WTC11 (cell line): ENCODE data around the gene PGLYRP2. TPM values are rescaled to one million over a fixed set of nuclear protein-coding genes. Genes with fewer than 3 reads are reported as not detected.

Experiments used
- ATAC-seq: fragments of 200-7000 bp; cut with Tn5 transposase; 2 replicates; pipeline ENCODE4 v1.10.0; 2021; ENCODE audit warnings: mild to moderate bottlenecking, moderate library complexity
- CTCF ChIA-PET: fragments of 300-600 bp; sonication (Branson Sonifier 250); formaldehyde crosslinking; loops from one replicate; lab custom pipeline; 2021; ENCODE audit warnings: antibody characterized with exemption; lab: Charles Lee
- POLR2A ChIA-PET: fragments of 350-600 bp; sonication (Branson Sonifier 250); formaldehyde crosslinking; loops from one replicate; lab custom pipeline; 2021; ENCODE audit warnings: antibody characterized with exemption; lab: Charles Lee
- DNase-seq: peaks from one replicate; pipeline ENCODE4 v3.0.0; 2021; ENCODE audit warnings: low spot score
- H3K27ac Mint-ChIP-seq: 2 replicates; pipeline ENCODE4 v1.8.0; 2021; ENCODE audit warnings: mixed read lengths
- H3K27me3 Mint-ChIP-seq: 2 replicates; pipeline ENCODE4 v1.8.0; 2021; ENCODE audit warnings: low read depth, mild to moderate bottlenecking, moderate library complexity, mixed read lengths
- H3K36me3 Mint-ChIP-seq: 2 replicates; pipeline ENCODE4 v1.8.0; 2021; ENCODE audit warnings: mixed read lengths
- H3K4me1 Mint-ChIP-seq: 2 replicates; pipeline ENCODE4 v1.8.0; 2022; ENCODE audit warnings: mixed read lengths
- H3K4me3 Mint-ChIP-seq: 2 replicates; pipeline ENCODE4 v1.8.0; 2021; ENCODE audit warnings: mild to moderate bottlenecking, moderate library complexity, mixed read lengths
- H3K9me3 Mint-ChIP-seq: 2 replicates; pipeline ENCODE4 v1.8.0; 2021; ENCODE audit warnings: mixed read lengths
- ESRRA ChIP-seq: sonication (generic); formaldehyde crosslinking; IDR thresholded peaks from 2 replicates; pipeline ENCODE4 v1.8.1; 2022; ENCODE audit warnings: mild to moderate bottlenecking, missing genetic modification reagents, borderline replicate concordance
- ETV6 ChIP-seq: sonication (generic); formaldehyde crosslinking; IDR thresholded peaks from 2 replicates; pipeline ENCODE4 v1.8.1; 2022; ENCODE audit warnings: mild to moderate bottlenecking, missing genetic modification reagents
- GABPB1 ChIP-seq: sonication (generic); formaldehyde crosslinking; IDR thresholded peaks from 2 replicates; pipeline ENCODE4 v1.8.1; 2023; ENCODE audit warnings: mild to moderate bottlenecking, missing genetic modification reagents
- HMGA2 ChIP-seq: fragments of 250-450 bp; sonication (Bioruptor Pico); IDR thresholded peaks from 2 replicates; pipeline ENCODE4 v1.4.0; 2021; ENCODE audit warnings: mild to moderate bottlenecking, moderate library complexity
- JUN ChIP-seq: sonication (generic); formaldehyde crosslinking; IDR thresholded peaks from 2 replicates; pipeline ENCODE4 v1.8.0; 2023; ENCODE audit warnings: mild to moderate bottlenecking, missing genetic modification reagents
- MYBL2 ChIP-seq: sonication (generic); formaldehyde crosslinking; IDR thresholded peaks from 2 replicates; pipeline ENCODE4 v1.8.1; 2023; ENCODE audit warnings: mild to moderate bottlenecking, moderate library complexity, missing genetic modification reagents
- NR1H2 ChIP-seq: sonication (generic); formaldehyde crosslinking; IDR thresholded peaks from 2 replicates; pipeline ENCODE4 v1.9.0; 2021; ENCODE audit warnings: mild to moderate bottlenecking, moderate library complexity, missing genetic modification reagents
- PRRX2 ChIP-seq: fragments of 250-450 bp; sonication (Bioruptor Pico); IDR thresholded peaks from 2 replicates; pipeline ENCODE4 v1.8.0; 2021; ENCODE audit warnings: mild to moderate bottlenecking
- SMAD3 ChIP-seq: sonication (generic); formaldehyde crosslinking; IDR thresholded peaks from 2 replicates; pipeline ENCODE4 v1.8.0; 2022; ENCODE audit warnings: missing genetic modification reagents, mild to moderate bottlenecking, borderline replicate concordance
- SOX15 ChIP-seq: fragments of 250-450 bp; sonication (Bioruptor Pico); IDR thresholded peaks from 2 replicates; pipeline ENCODE4 v1.9.0; 2021; ENCODE audit warnings: mild to moderate bottlenecking
- SP1 ChIP-seq: sonication (generic); formaldehyde crosslinking; conservative IDR thresholded peaks from 2 replicates; pipeline ENCODE4 v1.8.1; 2022; ENCODE audit warnings: missing genetic modification reagents
- TEAD1 ChIP-seq: sonication (generic); formaldehyde crosslinking; IDR thresholded peaks from 2 replicates; pipeline ENCODE4 v1.8.0; 2022; ENCODE audit warnings: mild to moderate bottlenecking, missing genetic modification reagents
- TP53 ChIP-seq: sonication (generic); formaldehyde crosslinking; IDR thresholded peaks from 2 replicates; pipeline ENCODE4 v1.8.1; 2023; ENCODE audit warnings: mild to moderate bottlenecking, missing genetic modification reagents
- ZBTB21 ChIP-seq: sonication (generic); formaldehyde crosslinking; IDR thresholded peaks from 2 replicates; pipeline ENCODE4 v1.8.1; 2023; ENCODE audit warnings: mild to moderate bottlenecking, missing genetic modification reagents, borderline replicate concordance
- ZNF121 ChIP-seq: sonication (generic); formaldehyde crosslinking; IDR thresholded peaks from 2 replicates; pipeline ENCODE4 v1.8.0; 2023; ENCODE audit warnings: missing genetic modification reagents
- total RNA-seq: library from RNA; stranded (reverse); gene quantifications from 3 replicates; pipeline ENCODE4 v1.2.3, GENCODE V29; 2021
- TF ChIP-seq, protein P1 (sequence below): sonication (generic); formaldehyde crosslinking; IDR thresholded peaks from 2 replicates; pipeline ENCODE4 v1.8.0; 2022; ENCODE audit warnings: mild to moderate bottlenecking, missing genetic modification reagents
- TF ChIP-seq, protein P2 (sequence below): sonication (generic); formaldehyde crosslinking; IDR thresholded peaks from 2 replicates; pipeline ENCODE4 v1.8.0; 2023; ENCODE audit warnings: missing genetic modification reagents, mild to moderate bottlenecking, borderline replicate concordance
- TF ChIP-seq, protein P3 (sequence below): sonication (generic); formaldehyde crosslinking; IDR thresholded peaks from 2 replicates; pipeline ENCODE4 v1.8.0; 2023; ENCODE audit warnings: mild to moderate bottlenecking, missing genetic modification reagents
- TF ChIP-seq, protein P4 (sequence below): sonication (generic); formaldehyde crosslinking; IDR thresholded peaks from 2 replicates; pipeline ENCODE4 v1.8.0; 2022; ENCODE audit warnings: mild to moderate bottlenecking, missing genetic modification reagents
- TF ChIP-seq, protein P5 (sequence below): sonication (generic); formaldehyde crosslinking; IDR thresholded peaks from 2 replicates; pipeline ENCODE4 v1.8.1; 2022; ENCODE audit warnings: missing genetic modification reagents, borderline replicate concordance

The PGLYRP2 gene
- total RNA-seq, 1 experiment from 2014 or later, result not detected

DNA sequence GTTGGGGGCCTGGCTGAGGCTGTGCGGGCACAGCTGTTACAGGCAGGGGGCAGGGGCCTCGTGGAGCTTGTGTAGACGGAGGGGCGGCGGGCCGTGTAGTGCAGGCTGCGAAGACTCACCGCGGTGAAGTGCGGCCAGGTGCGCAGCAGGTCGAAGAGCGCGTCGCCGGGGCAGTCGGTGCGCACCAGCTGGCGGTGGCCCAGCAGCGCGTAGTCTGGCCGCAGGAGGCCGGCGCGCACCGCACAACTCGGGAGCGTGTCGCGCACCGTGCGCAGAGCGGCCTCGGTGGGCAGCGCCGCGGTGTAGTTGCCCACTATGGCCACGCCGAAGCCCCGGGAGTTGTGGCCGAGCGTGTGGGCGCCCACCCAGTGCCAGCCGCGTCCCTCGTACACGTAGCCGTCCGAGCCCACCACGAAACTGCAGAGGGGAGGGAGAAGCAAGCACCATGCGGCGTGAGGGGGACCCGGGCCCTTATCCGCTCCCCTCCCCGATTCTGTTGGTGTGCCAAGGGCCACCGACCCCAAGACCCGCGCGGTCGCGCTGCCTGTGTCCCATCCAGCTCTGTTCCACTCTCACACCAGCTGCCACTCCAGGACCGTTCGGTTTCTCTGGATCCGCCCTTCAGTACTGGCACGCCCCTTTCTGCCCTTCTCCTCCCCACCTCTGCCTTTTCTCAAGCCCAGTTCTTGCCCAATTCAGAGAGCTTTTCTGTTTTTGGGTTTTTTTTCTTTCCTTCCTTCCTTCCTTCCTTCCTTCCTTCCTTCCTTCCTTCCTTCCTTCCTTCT, 9.6 kb downstream of the PGLYRP2 start:
- peaks cover 6% of the 10 kb centered on the region for H3K4me1 Mint-ChIP-seq
- no peak for TF ChIP-seq PRRX2 (CRISPR knock-in tag)
- TF ChIP-seq, protein P1, sequence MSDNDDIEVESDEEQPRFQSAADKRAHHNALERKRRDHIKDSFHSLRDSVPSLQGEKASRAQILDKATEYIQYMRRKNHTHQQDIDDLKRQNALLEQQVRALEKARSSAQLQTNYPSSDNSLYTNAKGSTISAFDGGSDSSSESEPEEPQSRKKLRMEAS (CRISPR knock-in tag), result peak; percentile 80; the same call in 1 of the 2 replicates
- TF ChIP-seq, protein P2, sequence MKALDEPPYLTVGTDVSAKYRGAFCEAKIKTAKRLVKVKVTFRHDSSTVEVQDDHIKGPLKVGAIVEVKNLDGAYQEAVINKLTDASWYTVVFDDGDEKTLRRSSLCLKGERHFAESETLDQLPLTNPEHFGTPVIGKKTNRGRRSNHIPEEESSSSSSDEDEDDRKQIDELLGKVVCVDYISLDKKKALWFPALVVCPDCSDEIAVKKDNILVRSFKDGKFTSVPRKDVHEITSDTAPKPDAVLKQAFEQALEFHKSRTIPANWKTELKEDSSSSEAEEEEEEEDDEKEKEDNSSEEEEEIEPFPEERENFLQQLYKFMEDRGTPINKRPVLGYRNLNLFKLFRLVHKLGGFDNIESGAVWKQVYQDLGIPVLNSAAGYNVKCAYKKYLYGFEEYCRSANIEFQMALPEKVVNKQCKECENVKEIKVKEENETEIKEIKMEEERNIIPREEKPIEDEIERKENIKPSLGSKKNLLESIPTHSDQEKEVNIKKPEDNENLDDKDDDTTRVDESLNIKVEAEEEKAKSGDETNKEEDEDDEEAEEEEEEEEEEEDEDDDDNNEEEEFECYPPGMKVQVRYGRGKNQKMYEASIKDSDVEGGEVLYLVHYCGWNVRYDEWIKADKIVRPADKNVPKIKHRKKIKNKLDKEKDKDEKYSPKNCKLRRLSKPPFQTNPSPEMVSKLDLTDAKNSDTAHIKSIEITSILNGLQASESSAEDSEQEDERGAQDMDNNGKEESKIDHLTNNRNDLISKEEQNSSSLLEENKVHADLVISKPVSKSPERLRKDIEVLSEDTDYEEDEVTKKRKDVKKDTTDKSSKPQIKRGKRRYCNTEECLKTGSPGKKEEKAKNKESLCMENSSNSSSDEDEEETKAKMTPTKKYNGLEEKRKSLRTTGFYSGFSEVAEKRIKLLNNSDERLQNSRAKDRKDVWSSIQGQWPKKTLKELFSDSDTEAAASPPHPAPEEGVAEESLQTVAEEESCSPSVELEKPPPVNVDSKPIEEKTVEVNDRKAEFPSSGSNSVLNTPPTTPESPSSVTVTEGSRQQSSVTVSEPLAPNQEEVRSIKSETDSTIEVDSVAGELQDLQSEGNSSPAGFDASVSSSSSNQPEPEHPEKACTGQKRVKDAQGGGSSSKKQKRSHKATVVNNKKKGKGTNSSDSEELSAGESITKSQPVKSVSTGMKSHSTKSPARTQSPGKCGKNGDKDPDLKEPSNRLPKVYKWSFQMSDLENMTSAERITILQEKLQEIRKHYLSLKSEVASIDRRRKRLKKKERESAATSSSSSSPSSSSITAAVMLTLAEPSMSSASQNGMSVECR (CRISPR knock-in tag), result 0 out of 2 replicates have a peak, but pooled peaks have one; percentile 28
- H3K4me3 Mint-ChIP-seq, result peak overlapping the region; percentile 75
- ATAC-seq (peak; percentile 86), DNase-seq (peak; percentile 56)
- no peak overlapping the region for H3K27ac Mint-ChIP-seq
- ChIA-PET CTCF (interaction anchor here (0.6 to 2.4 kb wide), 8 partner anchors 7 to 86 kb away, joined by 3 to 9 read pairs (median 4); partner anchors contain the start of gene AKAP8L), POLR2A (interaction anchor here (0.7 kb wide), 1 partner anchor 601 kb away, joined by 10 read pairs; no protein-coding TSS in a partner anchor)
- peaks cover 66% of the 10 kb centered on the region for H3K27me3 Mint-ChIP-seq
- H3K9me3 Mint-ChIP-seq, result peaks cover 9% of the 10 kb centered on the region
- no peaks in the 10 kb centered on the region for H3K36me3 Mint-ChIP-seq

DNA sequence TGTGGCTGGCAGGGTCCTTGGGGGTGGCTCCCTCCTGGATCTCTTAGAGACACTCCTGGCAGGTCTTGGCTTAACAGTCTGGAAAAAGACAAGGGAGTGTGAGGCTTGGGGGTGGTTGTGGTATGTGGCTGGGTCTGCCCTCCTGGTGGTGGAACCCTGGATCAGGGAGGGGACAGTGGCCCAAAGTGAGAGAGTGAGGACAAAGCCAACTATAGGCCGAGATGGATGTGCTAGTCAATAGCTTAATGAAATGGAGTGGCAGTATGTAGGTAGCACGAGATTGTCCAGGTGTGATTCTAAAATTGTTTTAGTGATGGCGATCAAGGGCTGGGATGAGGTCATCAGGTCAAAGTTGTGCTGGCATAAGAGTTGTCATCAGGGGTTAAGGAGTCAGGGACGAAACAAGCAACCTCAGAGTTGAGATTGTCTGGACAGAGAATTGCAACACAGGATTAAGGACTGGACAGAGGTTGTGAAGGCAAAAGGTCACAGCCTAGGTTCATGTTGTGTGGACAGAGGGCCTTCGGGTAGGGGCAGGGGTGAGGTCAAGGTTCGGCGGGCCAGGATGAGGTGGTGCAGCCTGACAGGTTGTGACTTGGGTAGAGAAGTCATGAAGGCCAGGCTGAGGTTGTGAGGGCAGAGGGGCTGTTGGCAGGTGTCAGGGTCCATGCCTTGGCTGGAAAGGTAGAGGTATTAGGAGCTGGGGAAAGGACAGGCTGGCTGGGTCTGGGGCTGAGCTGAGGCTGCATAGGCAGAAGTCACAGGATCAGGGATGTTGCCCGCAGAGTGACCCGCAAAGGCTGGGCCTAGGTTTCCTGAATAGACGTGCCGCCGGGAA, 10.4 kb downstream of the PGLYRP2 start:
- Mint-ChIP-seq H3K36me3 (no peaks in the 10 kb centered on the region), H3K27me3 (peaks cover 67% of the 10 kb centered on the region), H3K9me3 (peaks cover 8% of the 10 kb centered on the region), H3K27ac (no peak overlapping the region), H3K4me3 (peak overlapping the region; percentile 75), H3K4me1 (peaks cover 9% of the 10 kb centered on the region)
- CTCF ChIA-PET, result interaction anchor here (0.6 to 2.4 kb wide), 9 partner anchors 8 to 87 kb away, joined by 3 to 9 read pairs (median 3); partner anchors contain the start of gene AKAP8L
- POLR2A ChIA-PET, result interaction anchor here (0.9 kb wide), 1 partner anchor 12 kb away, joined by 3 read pairs; no protein-coding TSS in a partner anchor
- ATAC-seq (no peak), DNase-seq (no peak)
- TF ChIP-seq ETV6 (CRISPR knock-in tag) (no peak), JUN (CRISPR knock-in tag) (no peak), GABPB1 (CRISPR knock-in tag) (no peak), ZNF121 (CRISPR knock-in tag) (no peak), HMGA2 (CRISPR knock-in tag) (no peak), NR1H2 (CRISPR knock-in tag) (no peak), ESRRA (CRISPR knock-in tag) (no peak), SOX15 (no peak), TP53 (no peak), MYBL2 (CRISPR knock-in tag) (no peak), TEAD1 (CRISPR knock-in tag) (no peak), ZBTB21 (CRISPR knock-in tag) (no peak), SP1 (CRISPR knock-in tag) (no peak), SMAD3 (no peak)
- TF ChIP-seq, protein P3, sequence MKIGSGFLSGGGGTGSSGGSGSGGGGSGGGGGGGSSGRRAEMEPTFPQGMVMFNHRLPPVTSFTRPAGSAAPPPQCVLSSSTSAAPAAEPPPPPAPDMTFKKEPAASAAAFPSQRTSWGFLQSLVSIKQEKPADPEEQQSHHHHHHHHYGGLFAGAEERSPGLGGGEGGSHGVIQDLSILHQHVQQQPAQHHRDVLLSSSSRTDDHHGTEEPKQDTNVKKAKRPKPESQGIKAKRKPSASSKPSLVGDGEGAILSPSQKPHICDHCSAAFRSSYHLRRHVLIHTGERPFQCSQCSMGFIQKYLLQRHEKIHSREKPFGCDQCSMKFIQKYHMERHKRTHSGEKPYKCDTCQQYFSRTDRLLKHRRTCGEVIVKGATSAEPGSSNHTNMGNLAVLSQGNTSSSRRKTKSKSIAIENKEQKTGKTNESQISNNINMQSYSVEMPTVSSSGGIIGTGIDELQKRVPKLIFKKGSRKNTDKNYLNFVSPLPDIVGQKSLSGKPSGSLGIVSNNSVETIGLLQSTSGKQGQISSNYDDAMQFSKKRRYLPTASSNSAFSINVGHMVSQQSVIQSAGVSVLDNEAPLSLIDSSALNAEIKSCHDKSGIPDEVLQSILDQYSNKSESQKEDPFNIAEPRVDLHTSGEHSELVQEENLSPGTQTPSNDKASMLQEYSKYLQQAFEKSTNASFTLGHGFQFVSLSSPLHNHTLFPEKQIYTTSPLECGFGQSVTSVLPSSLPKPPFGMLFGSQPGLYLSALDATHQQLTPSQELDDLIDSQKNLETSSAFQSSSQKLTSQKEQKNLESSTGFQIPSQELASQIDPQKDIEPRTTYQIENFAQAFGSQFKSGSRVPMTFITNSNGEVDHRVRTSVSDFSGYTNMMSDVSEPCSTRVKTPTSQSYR (CRISPR knock-in tag), result no peak
- TF ChIP-seq, protein P4, sequence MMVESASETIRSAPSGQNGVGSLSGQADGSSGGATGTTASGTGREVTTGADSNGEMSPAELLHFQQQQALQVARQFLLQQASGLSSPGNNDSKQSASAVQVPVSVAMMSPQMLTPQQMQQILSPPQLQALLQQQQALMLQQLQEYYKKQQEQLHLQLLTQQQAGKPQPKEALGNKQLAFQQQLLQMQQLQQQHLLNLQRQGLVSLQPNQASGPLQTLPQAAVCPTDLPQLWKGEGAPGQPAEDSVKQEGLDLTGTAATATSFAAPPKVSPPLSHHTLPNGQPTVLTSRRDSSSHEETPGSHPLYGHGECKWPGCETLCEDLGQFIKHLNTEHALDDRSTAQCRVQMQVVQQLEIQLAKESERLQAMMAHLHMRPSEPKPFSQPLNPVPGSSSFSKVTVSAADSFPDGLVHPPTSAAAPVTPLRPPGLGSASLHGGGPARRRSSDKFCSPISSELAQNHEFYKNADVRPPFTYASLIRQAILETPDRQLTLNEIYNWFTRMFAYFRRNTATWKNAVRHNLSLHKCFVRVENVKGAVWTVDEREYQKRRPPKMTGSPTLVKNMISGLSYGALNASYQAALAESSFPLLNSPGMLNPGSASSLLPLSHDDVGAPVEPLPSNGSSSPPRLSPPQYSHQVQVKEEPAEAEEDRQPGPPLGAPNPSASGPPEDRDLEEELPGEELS (CRISPR knock-in tag), result no peak
- TF ChIP-seq, protein P5, sequence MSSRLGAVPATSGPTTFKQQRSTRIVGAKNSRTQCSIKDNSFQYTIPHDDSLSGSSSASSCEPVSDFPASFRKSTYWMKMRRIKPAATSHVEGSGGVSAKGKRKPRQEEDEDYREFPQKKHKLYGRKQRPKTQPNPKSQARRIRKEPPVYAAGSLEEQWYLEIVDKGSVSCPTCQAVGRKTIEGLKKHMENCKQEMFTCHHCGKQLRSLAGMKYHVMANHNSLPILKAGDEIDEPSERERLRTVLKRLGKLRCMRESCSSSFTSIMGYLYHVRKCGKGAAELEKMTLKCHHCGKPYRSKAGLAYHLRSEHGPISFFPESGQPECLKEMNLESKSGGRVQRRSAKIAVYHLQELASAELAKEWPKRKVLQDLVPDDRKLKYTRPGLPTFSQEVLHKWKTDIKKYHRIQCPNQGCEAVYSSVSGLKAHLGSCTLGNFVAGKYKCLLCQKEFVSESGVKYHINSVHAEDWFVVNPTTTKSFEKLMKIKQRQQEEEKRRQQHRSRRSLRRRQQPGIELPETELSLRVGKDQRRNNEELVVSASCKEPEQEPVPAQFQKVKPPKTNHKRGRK, result no peak
